WTC11 (cell line): ENCODE measurements around the gene AEBP2. TPM values are rescaled to one million over a fixed set of nuclear protein-coding genes. Genes with fewer than 3 reads are reported as not detected.
"Not testable (repeated sequence)": the region's sequence is repeated elsewhere in the genome, so short reads cannot be mapped to it uniquely, and the experiment has no call there.

Experiments used
- ATAC-seq: fragments of 200-7000 bp; cut with Tn5 transposase; 2 replicates; pipeline ENCODE4 v1.10.0; 2021; ENCODE audit warnings: mild to moderate bottlenecking, moderate library complexity
- CTCF ChIA-PET: fragments of 300-600 bp; sonication (Branson Sonifier 250); formaldehyde crosslinking; loops from one replicate; lab custom pipeline; 2021; ENCODE audit warnings: antibody characterized with exemption; lab: Charles Lee
- POLR2A ChIA-PET: fragments of 350-600 bp; sonication (Branson Sonifier 250); formaldehyde crosslinking; loops from one replicate; lab custom pipeline; 2021; ENCODE audit warnings: antibody characterized with exemption; lab: Charles Lee
- DNase-seq: peaks from one replicate; pipeline ENCODE4 v3.0.0; 2021; ENCODE audit warnings: low spot score
- H3K27ac Mint-ChIP-seq: 2 replicates; pipeline ENCODE4 v1.8.0; 2021; ENCODE audit warnings: mixed read lengths
- H3K27me3 Mint-ChIP-seq: 2 replicates; pipeline ENCODE4 v1.8.0; 2021; ENCODE audit warnings: low read depth, mild to moderate bottlenecking, moderate library complexity, mixed read lengths
- H3K36me3 Mint-ChIP-seq: 2 replicates; pipeline ENCODE4 v1.8.0; 2021; ENCODE audit warnings: mixed read lengths
- H3K4me1 Mint-ChIP-seq: 2 replicates; pipeline ENCODE4 v1.8.0; 2022; ENCODE audit warnings: mixed read lengths
- H3K4me3 Mint-ChIP-seq: 2 replicates; pipeline ENCODE4 v1.8.0; 2021; ENCODE audit warnings: mild to moderate bottlenecking, moderate library complexity, mixed read lengths
- H3K9me3 Mint-ChIP-seq: 2 replicates; pipeline ENCODE4 v1.8.0; 2021; ENCODE audit warnings: mixed read lengths
- ATF1 ChIP-seq: sonication (generic); formaldehyde crosslinking; IDR thresholded peaks from 2 replicates; pipeline ENCODE4 v1.8.1; 2023; ENCODE audit warnings: mild to moderate bottlenecking, moderate library complexity, missing genetic modification reagents
- CREM ChIP-seq: sonication (generic); formaldehyde crosslinking; IDR thresholded peaks from 2 replicates; pipeline ENCODE4 v1.8.1; 2022; ENCODE audit warnings: mild to moderate bottlenecking, missing genetic modification reagents, moderate library complexity
- ELF4 ChIP-seq: sonication (generic); formaldehyde crosslinking; IDR thresholded peaks from 2 replicates; pipeline ENCODE4 v1.8.1; 2022; ENCODE audit warnings: low read depth, mild to moderate bottlenecking, moderate library complexity, missing genetic modification reagents
- EMX1 ChIP-seq: fragments of 250-450 bp; sonication (Bioruptor Pico); IDR thresholded peaks from 2 replicates; pipeline ENCODE4 v1.8.0; 2021; ENCODE audit warnings: mild to moderate bottlenecking
- ETV6 ChIP-seq: sonication (generic); formaldehyde crosslinking; IDR thresholded peaks from 2 replicates; pipeline ENCODE4 v1.8.1; 2022; ENCODE audit warnings: mild to moderate bottlenecking, missing genetic modification reagents
- FOXK1 ChIP-seq: sonication (generic); formaldehyde crosslinking; IDR thresholded peaks from 2 replicates; pipeline ENCODE4 v1.8.0; 2022; ENCODE audit warnings: mild to moderate bottlenecking, moderate library complexity, missing genetic modification reagents
- NFE2L1 ChIP-seq: sonication (generic); formaldehyde crosslinking; IDR thresholded peaks from 2 replicates; pipeline ENCODE4 v1.8.1; 2023; ENCODE audit warnings: missing genetic modification reagents
- NFYB ChIP-seq: sonication (generic); formaldehyde crosslinking; conservative IDR thresholded peaks from 2 replicates; pipeline ENCODE4 v1.8.0; 2022; ENCODE audit warnings: low read depth, missing genetic modification reagents
- PRRX2 ChIP-seq: fragments of 250-450 bp; sonication (Bioruptor Pico); IDR thresholded peaks from 2 replicates; pipeline ENCODE4 v1.8.0; 2021; ENCODE audit warnings: mild to moderate bottlenecking
- RELA ChIP-seq: sonication (generic); formaldehyde crosslinking; IDR thresholded peaks from 2 replicates; pipeline ENCODE4 v1.8.1; 2022; ENCODE audit warnings: missing genetic modification reagents, mild to moderate bottlenecking, borderline replicate concordance
- SMAD4 ChIP-seq: sonication (generic); formaldehyde crosslinking; IDR thresholded peaks from 2 replicates; pipeline ENCODE4 v1.8.0; 2022; ENCODE audit warnings: mild to moderate bottlenecking, missing genetic modification reagents
- TCF7 ChIP-seq: sonication (generic); formaldehyde crosslinking; IDR thresholded peaks from 2 replicates; pipeline ENCODE4 v1.8.0; 2022; ENCODE audit warnings: mild to moderate bottlenecking, low read depth, missing genetic modification reagents, moderate library complexity
- TEAD4 ChIP-seq: sonication (generic); formaldehyde crosslinking; IDR thresholded peaks from 2 replicates; pipeline ENCODE4 v1.8.0; 2022; ENCODE audit warnings: mild to moderate bottlenecking, missing genetic modification reagents
- ZNF219 ChIP-seq: sonication (generic); formaldehyde crosslinking; IDR thresholded peaks from 2 replicates; pipeline ENCODE4 v1.8.0; 2023; ENCODE audit warnings: missing genetic modification reagents, mild to moderate bottlenecking, borderline replicate concordance
- ZNF232 ChIP-seq: sonication (generic); formaldehyde crosslinking; IDR thresholded peaks from 2 replicates; pipeline ENCODE4 v1.8.0; 2022; ENCODE audit warnings: mild to moderate bottlenecking, missing genetic modification reagents
- total RNA-seq: library from RNA; stranded (reverse); gene quantifications from 3 replicates; pipeline ENCODE4 v1.2.3, GENCODE V29; 2021
- TF ChIP-seq, protein P1 (sequence below): sonication (generic); formaldehyde crosslinking; IDR thresholded peaks from 2 replicates; pipeline ENCODE4 v1.8.0; 2023; ENCODE audit warnings: missing genetic modification reagents
- TF ChIP-seq, protein P2 (sequence below): sonication (generic); formaldehyde crosslinking; IDR thresholded peaks from 2 replicates; pipeline ENCODE4 v1.8.1; 2023; ENCODE audit warnings: mild to moderate bottlenecking, missing genetic modification reagents
- TF ChIP-seq, protein P3 (sequence below): sonication (generic); formaldehyde crosslinking; conservative IDR thresholded peaks from 2 replicates; pipeline ENCODE4 v1.8.1; 2022; ENCODE audit warnings: mild to moderate bottlenecking, missing genetic modification reagents
- TF ChIP-seq, protein P4 (sequence below): fragments of 250-450 bp; sonication (Bioruptor Pico); IDR thresholded peaks from 2 replicates; pipeline ENCODE4 v1.9.0; 2021; ENCODE audit warnings: mild to moderate bottlenecking
- TF ChIP-seq, protein P5 (sequence below): sonication (generic); formaldehyde crosslinking; IDR thresholded peaks from 2 replicates; pipeline ENCODE4 v1.8.1; 2022; ENCODE audit warnings: low read depth, mild to moderate bottlenecking, moderate library complexity, missing genetic modification reagents, borderline replicate concordance
- TF ChIP-seq, protein P6 (sequence below): sonication (generic); formaldehyde crosslinking; IDR thresholded peaks from 2 replicates; pipeline ENCODE4 v1.8.0; 2022; ENCODE audit warnings: mild to moderate bottlenecking, missing genetic modification reagents
- TF ChIP-seq, protein P7 (sequence below): sonication (generic); formaldehyde crosslinking; IDR thresholded peaks from 2 replicates; pipeline ENCODE4 v1.8.0; 2022; ENCODE audit warnings: mild to moderate bottlenecking, missing genetic modification reagents
- TF ChIP-seq, protein P8 (sequence below): fragments of 250-450 bp; sonication (Bioruptor Pico); conservative IDR thresholded peaks from 2 replicates; pipeline ENCODE4 v1.9.0; 2021; ENCODE audit warnings: mild to moderate bottlenecking

AEBP2 gene
- total RNA-seq, 1 experiment from 2014 or later: 65.9 TPM

DNA sequence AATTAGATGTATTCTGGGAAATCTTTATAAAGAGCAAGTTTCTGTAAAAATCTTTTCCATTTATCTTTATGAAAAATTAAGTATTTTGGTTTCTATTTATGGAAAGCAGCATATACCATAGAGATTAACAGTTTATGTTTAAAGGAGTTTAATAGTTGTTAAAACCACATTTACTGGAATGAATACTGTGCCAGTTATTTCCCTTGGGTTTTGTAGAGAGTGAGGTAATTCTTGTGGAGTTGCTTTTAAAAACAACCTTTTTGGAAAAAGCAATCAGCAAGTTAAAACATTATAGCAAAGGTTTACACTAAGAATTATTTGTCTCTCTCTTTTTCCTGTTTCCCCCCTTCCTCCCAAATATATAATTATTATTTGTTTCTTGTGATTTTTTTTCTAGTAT is 34.9 kb downstream of the AEBP2 start:
- ATAC-seq (no peak), DNase-seq (no peak)
- Mint-ChIP-seq H3K9me3 (peaks cover 4% of the 10 kb centered on the region; the same call in 1 of the 2 replicates), H3K27me3 (no peaks in the 10 kb centered on the region), H3K27ac (no peak overlapping the region), H3K4me3 (no peak overlapping the region), H3K4me1 (peaks cover 15% of the 10 kb centered on the region), H3K36me3 (peaks cover 70% of the 10 kb centered on the region)
- TF ChIP-seq FOXK1 (CRISPR knock-in tag): no peak
- TF ChIP-seq TEAD4 (CRISPR knock-in tag): no peak
- no peak for TF ChIP-seq CREM (CRISPR knock-in tag)
- TF ChIP-seq ATF1 (CRISPR knock-in tag): no peak
- TF ChIP-seq, protein P1, sequence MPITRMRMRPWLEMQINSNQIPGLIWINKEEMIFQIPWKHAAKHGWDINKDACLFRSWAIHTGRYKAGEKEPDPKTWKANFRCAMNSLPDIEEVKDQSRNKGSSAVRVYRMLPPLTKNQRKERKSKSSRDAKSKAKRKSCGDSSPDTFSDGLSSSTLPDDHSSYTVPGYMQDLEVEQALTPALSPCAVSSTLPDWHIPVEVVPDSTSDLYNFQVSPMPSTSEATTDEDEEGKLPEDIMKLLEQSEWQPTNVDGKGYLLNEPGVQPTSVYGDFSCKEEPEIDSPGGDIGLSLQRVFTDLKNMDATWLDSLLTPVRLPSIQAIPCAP (CRISPR knock-in tag): no peak
- no peak for TF ChIP-seq RELA (CRISPR knock-in tag)
- TF ChIP-seq, protein P2, sequence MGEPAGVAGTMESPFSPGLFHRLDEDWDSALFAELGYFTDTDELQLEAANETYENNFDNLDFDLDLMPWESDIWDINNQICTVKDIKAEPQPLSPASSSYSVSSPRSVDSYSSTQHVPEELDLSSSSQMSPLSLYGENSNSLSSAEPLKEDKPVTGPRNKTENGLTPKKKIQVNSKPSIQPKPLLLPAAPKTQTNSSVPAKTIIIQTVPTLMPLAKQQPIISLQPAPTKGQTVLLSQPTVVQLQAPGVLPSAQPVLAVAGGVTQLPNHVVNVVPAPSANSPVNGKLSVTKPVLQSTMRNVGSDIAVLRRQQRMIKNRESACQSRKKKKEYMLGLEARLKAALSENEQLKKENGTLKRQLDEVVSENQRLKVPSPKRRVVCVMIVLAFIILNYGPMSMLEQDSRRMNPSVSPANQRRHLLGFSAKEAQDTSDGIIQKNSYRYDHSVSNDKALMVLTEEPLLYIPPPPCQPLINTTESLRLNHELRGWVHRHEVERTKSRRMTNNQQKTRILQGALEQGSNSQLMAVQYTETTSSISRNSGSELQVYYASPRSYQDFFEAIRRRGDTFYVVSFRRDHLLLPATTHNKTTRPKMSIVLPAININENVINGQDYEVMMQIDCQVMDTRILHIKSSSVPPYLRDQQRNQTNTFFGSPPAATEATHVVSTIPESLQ (CRISPR knock-in tag): no peak
- TF ChIP-seq ELF4 (CRISPR knock-in tag): no peak
- ChIA-PET CTCF (no interaction called here), POLR2A (no interaction called here)

DNA sequence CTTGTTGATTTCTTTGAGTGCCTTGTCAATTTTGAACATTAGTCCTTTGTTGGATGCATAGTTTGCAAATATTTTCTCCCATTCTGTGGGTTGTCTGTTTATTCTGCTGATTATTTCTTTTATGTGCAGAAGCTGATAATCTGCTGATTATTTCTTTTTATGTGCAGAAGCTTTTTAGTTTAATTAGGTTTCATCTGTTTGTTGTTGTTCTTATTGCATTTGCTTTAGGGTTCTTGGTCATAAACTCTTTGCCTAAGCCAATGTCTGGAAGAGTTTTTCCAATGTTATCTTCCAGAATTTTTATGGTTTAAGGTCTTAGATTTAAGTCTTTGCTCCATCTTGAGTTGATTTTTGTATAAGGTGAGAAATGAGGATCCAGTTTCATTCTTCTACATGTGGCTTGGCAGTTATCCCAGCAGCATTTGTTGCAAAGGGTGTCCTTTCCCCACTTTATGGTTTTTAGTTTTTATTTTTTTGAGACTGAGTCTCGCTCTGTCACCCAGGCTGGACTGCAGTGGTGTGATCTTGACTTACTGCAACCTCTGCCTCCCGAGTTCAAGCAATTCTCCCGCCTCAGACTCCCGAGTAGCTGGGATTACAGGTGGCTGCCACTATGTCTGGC is 36.7 kb downstream of the AEBP2 start:
- ATAC-seq, POLR2A ChIA-PET, H3K27me3 Mint-ChIP-seq, H3K4me3 Mint-ChIP-seq, DNase-seq, CTCF ChIA-PET: not testable (repeated sequence)
- peaks cover 77% of the 10 kb centered on the region for H3K36me3 Mint-ChIP-seq
- peak overlapping the region; percentile 69 for H3K27ac Mint-ChIP-seq
- H3K4me1 Mint-ChIP-seq: peaks cover 23% of the 10 kb centered on the region
- H3K9me3 Mint-ChIP-seq: peaks cover 11% of the 10 kb centered on the region; the same call in 1 of the 2 replicates

DNA sequence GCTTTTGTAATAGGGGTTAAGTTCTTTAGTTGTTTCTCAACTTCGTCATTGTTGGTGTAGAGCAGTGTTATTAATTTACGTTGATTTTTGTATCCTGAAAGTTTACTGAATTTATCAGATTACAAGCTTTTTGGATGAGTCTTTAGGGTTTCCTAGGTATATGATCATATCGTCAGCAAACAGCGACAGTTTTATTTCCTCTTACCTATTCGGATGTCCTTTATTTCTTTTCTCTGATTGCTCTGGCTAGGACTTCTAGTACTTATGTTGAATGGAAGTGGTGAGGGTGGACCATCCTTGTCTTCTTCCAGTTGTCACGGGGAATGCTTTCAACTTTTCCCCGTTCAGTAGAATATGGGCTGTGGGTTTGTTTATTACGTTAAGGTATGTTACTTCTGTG is 37.8 kb downstream of the AEBP2 start:
- POLR2A ChIA-PET: no interaction called here
- CTCF ChIA-PET: no interaction called here
- no peak overlapping the region for H3K4me3 Mint-ChIP-seq
- peaks cover 34% of the 10 kb centered on the region for H3K4me1 Mint-ChIP-seq
- H3K9me3 Mint-ChIP-seq: peaks cover 11% of the 10 kb centered on the region; the same call in 1 of the 2 replicates
- H3K27me3 Mint-ChIP-seq: no peaks in the 10 kb centered on the region
- H3K27ac Mint-ChIP-seq: peak overlapping the region; percentile 18
- ATAC-seq (no peak), DNase-seq (no peak)
- peaks cover 77% of the 10 kb centered on the region for H3K36me3 Mint-ChIP-seq
- TF ChIP-seq ZNF219 (CRISPR knock-in tag) (no peak), EMX1 (CRISPR knock-in tag) (no peak), ETV6 (CRISPR knock-in tag) (no peak), PRRX2 (CRISPR knock-in tag) (no peak), ATF1 (CRISPR knock-in tag) (no peak), NFYB (CRISPR knock-in tag) (no peak), ZNF232 (CRISPR knock-in tag) (no peak), TCF7 (CRISPR knock-in tag) (no peak), SMAD4 (CRISPR knock-in tag) (no peak), NFE2L1 (CRISPR knock-in tag) (no peak)
- TF ChIP-seq, protein P3, sequence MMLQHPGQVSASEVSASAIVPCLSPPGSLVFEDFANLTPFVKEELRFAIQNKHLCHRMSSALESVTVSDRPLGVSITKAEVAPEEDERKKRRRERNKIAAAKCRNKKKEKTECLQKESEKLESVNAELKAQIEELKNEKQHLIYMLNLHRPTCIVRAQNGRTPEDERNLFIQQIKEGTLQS (CRISPR knock-in tag): no peak
- TF ChIP-seq, protein P4, sequence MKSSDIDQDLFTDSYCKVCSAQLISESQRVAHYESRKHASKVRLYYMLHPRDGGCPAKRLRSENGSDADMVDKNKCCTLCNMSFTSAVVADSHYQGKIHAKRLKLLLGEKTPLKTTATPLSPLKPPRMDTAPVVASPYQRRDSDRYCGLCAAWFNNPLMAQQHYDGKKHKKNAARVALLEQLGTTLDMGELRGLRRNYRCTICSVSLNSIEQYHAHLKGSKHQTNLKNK (CRISPR knock-in tag): no peak
- TF ChIP-seq, protein P5, sequence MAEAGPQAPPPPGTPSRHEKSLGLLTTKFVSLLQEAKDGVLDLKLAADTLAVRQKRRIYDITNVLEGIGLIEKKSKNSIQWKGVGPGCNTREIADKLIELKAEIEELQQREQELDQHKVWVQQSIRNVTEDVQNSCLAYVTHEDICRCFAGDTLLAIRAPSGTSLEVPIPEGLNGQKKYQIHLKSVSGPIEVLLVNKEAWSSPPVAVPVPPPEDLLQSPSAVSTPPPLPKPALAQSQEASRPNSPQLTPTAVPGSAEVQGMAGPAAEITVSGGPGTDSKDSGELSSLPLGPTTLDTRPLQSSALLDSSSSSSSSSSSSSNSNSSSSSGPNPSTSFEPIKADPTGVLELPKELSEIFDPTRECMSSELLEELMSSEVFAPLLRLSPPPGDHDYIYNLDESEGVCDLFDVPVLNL (CRISPR knock-in tag): no peak
- TF ChIP-seq, protein P6, sequence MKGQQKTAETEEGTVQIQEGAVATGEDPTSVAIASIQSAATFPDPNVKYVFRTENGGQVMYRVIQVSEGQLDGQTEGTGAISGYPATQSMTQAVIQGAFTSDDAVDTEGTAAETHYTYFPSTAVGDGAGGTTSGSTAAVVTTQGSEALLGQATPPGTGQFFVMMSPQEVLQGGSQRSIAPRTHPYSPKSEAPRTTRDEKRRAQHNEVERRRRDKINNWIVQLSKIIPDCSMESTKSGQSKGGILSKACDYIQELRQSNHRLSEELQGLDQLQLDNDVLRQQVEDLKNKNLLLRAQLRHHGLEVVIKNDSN: no peak
- TF ChIP-seq, protein P7, sequence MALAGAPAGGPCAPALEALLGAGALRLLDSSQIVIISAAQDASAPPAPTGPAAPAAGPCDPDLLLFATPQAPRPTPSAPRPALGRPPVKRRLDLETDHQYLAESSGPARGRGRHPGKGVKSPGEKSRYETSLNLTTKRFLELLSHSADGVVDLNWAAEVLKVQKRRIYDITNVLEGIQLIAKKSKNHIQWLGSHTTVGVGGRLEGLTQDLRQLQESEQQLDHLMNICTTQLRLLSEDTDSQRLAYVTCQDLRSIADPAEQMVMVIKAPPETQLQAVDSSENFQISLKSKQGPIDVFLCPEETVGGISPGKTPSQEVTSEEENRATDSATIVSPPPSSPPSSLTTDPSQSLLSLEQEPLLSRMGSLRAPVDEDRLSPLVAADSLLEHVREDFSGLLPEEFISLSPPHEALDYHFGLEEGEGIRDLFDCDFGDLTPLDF: no peak
- TF ChIP-seq, protein P8, sequence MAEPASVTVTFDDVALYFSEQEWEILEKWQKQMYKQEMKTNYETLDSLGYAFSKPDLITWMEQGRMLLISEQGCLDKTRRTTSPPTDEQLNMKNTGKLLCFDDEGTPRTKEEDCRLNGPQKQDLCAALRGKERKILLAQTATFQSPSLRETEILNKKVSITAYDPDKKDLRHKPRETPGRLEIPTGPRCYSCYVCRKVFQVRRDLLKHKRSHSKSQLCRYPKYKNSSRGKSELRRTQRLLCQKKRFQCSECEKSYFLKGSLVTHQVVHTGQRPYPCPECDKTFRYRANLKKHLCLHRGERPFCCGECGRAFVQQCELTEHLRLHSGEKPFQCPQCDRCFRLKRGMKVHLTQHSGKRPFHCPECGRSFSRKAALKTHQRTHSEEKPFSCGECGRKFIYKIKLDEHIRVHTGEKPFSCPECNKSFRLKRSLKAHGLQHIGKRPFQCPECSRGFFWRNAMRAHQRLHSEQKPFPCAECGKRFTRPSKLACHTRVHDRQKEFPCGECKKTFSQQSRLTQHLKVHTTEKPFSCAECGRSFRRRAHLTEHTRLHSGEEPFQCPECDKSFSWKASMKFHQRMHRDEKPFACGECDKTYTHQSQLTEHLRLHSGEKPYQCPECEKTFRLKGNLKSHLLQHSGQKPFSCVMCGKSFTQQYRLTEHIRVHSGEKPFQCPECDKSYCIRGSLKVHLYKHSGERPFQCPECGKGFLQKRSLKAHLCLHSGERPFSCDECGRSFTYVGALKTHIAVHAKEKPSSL (CRISPR knock-in tag): no peak
- TF ChIP-seq, protein P1 (CRISPR knock-in tag): no peak
